Progenitor cell of endocrine pancreas (in vitro differentiated cells): ENCODE results near the gene ILF3. TPM values are rescaled to one million over a fixed set of nuclear protein-coding genes. Genes with fewer than 3 reads are reported as not detected.

Experiments
- DNase-seq: peaks from one replicate; pipeline ENCODE4 v3.0.0; 2021; ENCODE audit warnings: low spot score; ENCODE audit not compliant: unreplicated experiment
- H3K27ac Mint-ChIP-seq: 2 replicates; pipeline ENCODE4 v1.8.0; 2021; ENCODE audit warnings: mild to moderate bottlenecking, moderate library complexity, mixed read lengths
- H3K27me3 Mint-ChIP-seq: 2 replicates; pipeline ENCODE4 v1.8.0; 2021; ENCODE audit warnings: mixed read lengths
- H3K36me3 Mint-ChIP-seq: 2 replicates; pipeline ENCODE4 v1.8.0; 2022; ENCODE audit warnings: mixed read lengths; ENCODE audit not compliant: insufficient read depth
- H3K4me1 Mint-ChIP-seq: 2 replicates; pipeline ENCODE4 v1.8.0; 2021; ENCODE audit warnings: low read depth, mixed read lengths
- H3K4me3 Mint-ChIP-seq: 2 replicates; pipeline ENCODE4 v1.8.0; 2021; ENCODE audit warnings: low read depth, mild to moderate bottlenecking, moderate library complexity, mixed read lengths
- H3K9me3 Mint-ChIP-seq: 2 replicates; pipeline ENCODE4 v1.8.0; 2021; ENCODE audit warnings: low read depth, mixed read lengths
- total RNA-seq: library from RNA; stranded (reverse); gene quantifications from 2 replicates; pipeline ENCODE4 v1.2.1, GENCODE V29; 2021
- TF ChIP-seq, protein P1 (sequence below): fragments of 200-600 bp; sonication (generic); IDR thresholded peaks from one replicate; pipeline ENCODE4 v1.5.0; 2021; ENCODE audit warnings: antibody characterized with exemption, mild to moderate bottlenecking; ENCODE audit not compliant: unreplicated experiment

The ILF3 gene
- total RNA-seq, 1 donor from 2014 or later = 761 TPM

DNA sequence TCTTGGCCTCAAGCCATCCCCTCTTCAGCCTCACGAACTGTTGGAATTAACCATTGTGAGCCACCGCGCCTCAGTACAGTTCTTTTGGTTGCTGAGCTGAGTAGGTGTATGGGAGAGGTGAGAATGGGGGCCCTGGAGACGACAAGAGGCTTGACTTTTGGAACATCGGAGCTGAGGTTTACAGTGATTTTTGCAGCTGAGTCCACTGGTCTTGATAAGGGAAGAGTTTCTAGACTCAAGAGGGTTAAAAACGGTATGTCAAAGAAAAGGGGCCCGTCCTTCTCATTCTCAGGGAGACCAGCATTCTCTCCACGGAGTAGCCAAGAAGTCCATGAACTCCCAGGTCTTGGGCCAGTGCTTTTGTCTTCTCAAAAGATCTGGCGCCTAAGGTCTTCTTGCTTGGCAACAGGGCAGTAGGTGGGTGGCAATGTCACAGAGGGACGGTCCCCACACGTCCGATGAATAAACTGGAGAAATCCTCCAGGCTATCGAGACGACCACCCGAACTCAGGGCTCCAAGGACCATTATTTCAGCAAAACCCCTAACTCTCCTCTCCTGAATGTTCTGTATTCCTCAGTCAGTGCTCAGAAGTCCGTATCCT, 40.7 kb downstream of the ILF3 start:
- Mint-ChIP-seq H3K27me3 (no peaks in the 10 kb centered on the region), H3K9me3 (no peaks in the 10 kb centered on the region), H3K27ac (peak overlapping the region; percentile 90), H3K36me3 (peaks cover 19% of the 10 kb centered on the region), H3K4me1 (peaks cover 9% of the 10 kb centered on the region), H3K4me3 (no peak overlapping the region)
- TF ChIP-seq, protein P1, sequence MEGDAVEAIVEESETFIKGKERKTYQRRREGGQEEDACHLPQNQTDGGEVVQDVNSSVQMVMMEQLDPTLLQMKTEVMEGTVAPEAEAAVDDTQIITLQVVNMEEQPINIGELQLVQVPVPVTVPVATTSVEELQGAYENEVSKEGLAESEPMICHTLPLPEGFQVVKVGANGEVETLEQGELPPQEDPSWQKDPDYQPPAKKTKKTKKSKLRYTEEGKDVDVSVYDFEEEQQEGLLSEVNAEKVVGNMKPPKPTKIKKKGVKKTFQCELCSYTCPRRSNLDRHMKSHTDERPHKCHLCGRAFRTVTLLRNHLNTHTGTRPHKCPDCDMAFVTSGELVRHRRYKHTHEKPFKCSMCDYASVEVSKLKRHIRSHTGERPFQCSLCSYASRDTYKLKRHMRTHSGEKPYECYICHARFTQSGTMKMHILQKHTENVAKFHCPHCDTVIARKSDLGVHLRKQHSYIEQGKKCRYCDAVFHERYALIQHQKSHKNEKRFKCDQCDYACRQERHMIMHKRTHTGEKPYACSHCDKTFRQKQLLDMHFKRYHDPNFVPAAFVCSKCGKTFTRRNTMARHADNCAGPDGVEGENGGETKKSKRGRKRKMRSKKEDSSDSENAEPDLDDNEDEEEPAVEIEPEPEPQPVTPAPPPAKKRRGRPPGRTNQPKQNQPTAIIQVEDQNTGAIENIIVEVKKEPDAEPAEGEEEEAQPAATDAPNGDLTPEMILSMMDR = no peak
- no peak for DNase-seq

- peak; percentile 92 for DNase-seq
- peaks cover 9% of the 10 kb centered on the region for H3K4me1 Mint-ChIP-seq
- H3K36me3 Mint-ChIP-seq = peaks cover 12% of the 10 kb centered on the region
- H3K27me3 Mint-ChIP-seq = no peaks in the 10 kb centered on the region
- H3K9me3 Mint-ChIP-seq = no peaks in the 10 kb centered on the region
- H3K27ac Mint-ChIP-seq = peak overlapping the region; percentile 90
- TF ChIP-seq, protein P1 = no peak
- H3K4me3 Mint-ChIP-seq = peak overlapping the region; percentile 22
These were observed 41.6 kb downstream of the ILF3 start for GRCh38 chr19:10695401-10696398.

DNA sequence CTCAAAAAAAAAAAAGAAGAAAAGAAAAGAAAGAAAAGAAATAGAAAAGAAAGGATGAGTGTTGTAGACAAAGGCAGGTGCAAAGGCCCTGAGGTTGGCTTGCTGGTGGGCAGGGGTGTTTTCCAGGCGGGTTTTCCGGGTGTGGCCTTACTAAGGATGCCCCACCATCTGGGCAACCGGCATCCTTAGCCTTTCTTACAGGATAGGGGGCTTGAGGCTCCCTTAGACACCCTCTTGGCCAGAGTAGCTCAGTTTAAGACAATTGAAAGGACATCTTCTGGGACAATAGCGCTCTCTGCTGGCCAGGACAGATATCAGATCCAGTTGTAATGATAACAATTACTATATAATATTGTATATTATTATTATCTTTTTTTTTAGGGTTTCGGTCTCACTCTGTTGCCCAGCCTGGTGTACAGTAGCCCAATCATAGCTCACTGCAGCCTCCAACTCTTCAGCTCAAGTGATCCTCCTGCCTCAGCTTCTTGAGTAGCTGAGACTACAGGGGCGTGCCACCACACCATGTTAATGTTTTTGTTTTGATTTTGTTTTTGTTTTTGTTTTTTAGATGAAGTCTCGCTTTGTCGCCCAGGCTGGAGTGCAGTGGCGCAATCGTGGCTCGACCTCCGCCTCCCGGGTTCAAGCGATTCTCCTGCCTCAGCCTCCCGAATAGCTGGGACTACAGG, 45.6 kb downstream of the ILF3 start:
- TF ChIP-seq, protein P1 = peak; percentile 67
- no peak for DNase-seq
- H3K27me3 Mint-ChIP-seq = no peaks in the 10 kb centered on the region
- no peaks in the 10 kb centered on the region for H3K36me3 Mint-ChIP-seq
- H3K9me3 Mint-ChIP-seq = no peaks in the 10 kb centered on the region
- no peak overlapping the region for H3K4me3 Mint-ChIP-seq
- no peak overlapping the region for H3K27ac Mint-ChIP-seq
- peaks cover 15% of the 10 kb centered on the region for H3K4me1 Mint-ChIP-seq

GRCh38 chr19:10701955-10702525, 47.9 kb downstream of the ILF3 start:
- H3K4me1 Mint-ChIP-seq = peaks cover 8% of the 10 kb centered on the region
- no peaks in the 10 kb centered on the region for H3K27me3 Mint-ChIP-seq
- TF ChIP-seq, protein P1 = no peak
- H3K4me3 Mint-ChIP-seq = peak overlapping the region; percentile 84
- peaks cover 1% of the 10 kb centered on the region for H3K36me3 Mint-ChIP-seq
- DNase-seq = no peak
- H3K27ac Mint-ChIP-seq = peak overlapping the region; percentile 79
- no peaks in the 10 kb centered on the region for H3K9me3 Mint-ChIP-seq

GRCh38 chr19:10706990-10707389, 52.8 kb downstream of the ILF3 start:
- Mint-ChIP-seq H3K9me3 (no peaks in the 10 kb centered on the region), H3K27ac (no peak overlapping the region), H3K4me1 (peaks cover 3% of the 10 kb centered on the region), H3K4me3 (no peak overlapping the region), H3K36me3 (peaks cover 1% of the 10 kb centered on the region), H3K27me3 (no peaks in the 10 kb centered on the region)
- TF ChIP-seq, protein P1 = no peak
- no peak for DNase-seq
